ENCODE measurements around the gene NISCH.

- TF ChIP-seq CTCF (conservative IDR thresholded peaks at IDR 0.05 in 1 of 2, IDR thresholded peaks at IDR 0.05 in 1 of 2; ENCODE audit: low read depth in 1 of 2, low read length in 2 of 2) (peak; percentile 23 to 47), EZH2 (IDR thresholded peaks at IDR 0.05; ENCODE audit: low read length, missing control alignments) (no peak)
These were observed 26.6 kb downstream of the NISCH start for GRCh38 chr3:52481819-52482521.
